Liver (tissue), 9 donors: ENCODE data around the gene BAG5. TPM values are rescaled to one million over a fixed set of nuclear protein-coding genes. Genes with fewer than 3 reads are reported as not detected.
"Not testable (repeated sequence)": the region's sequence is repeated elsewhere in the genome, so short reads cannot be mapped to it uniquely, and the experiment has no call there.

ENCODE experiments used
- DNase-seq: peaks from one replicate; pipeline ENCODE4 v3.0.0-alpha.2; 2017; ENCODE audit warnings: low spot score
- H3K27ac ChIP-seq, 2 donors: one replicate each; pipeline ENCODE4 v1.7.0; 2013; ENCODE audit warnings: inconsistent platforms in 2 of 2, low read length in 2 of 2, control low read depth in 1 of 2, low read depth in 1 of 2, mild to moderate bottlenecking in 1 of 2
- H3K27me3 ChIP-seq, 4 donors: one replicate each; pipeline versions ENCODE4 v1.6.1 to v1.7.0; 2013; ENCODE audit warnings: low read length in 3 of 4, inconsistent platforms in 1 of 4, mild to moderate bottlenecking in 1 of 4, moderate library complexity in 1 of 4; ENCODE audit not compliant: control insufficient read depth in 4 of 4, insufficient read depth in 4 of 4
- H3K36me3 ChIP-seq, 4 donors: one replicate each; pipeline versions ENCODE4 v1.6.1 to v1.7.0; 2013; ENCODE audit warnings: low read length in 3 of 4, mild to moderate bottlenecking in 3 of 4, low read depth in 1 of 4, moderate library complexity in 1 of 4; ENCODE audit not compliant: control insufficient read depth in 4 of 4, insufficient read depth in 3 of 4
- H3K4me1 ChIP-seq, 4 donors: one replicate each; pipeline versions ENCODE4 v1.6.1 to v1.7.0; 2013; ENCODE audit warnings: low read length in 3 of 4, mild to moderate bottlenecking in 3 of 4, moderate library complexity in 1 of 4; ENCODE audit not compliant: control insufficient read depth in 4 of 4, insufficient read depth in 4 of 4
- H3K4me3 ChIP-seq, 3 donors: one replicate each; pipeline versions ENCODE4 v1.6.1 to v1.7.0; 2013; ENCODE audit warnings: low read length in 3 of 3, control low read depth in 1 of 3, low read depth in 1 of 3, mild to moderate bottlenecking in 1 of 3
- H3K9ac ChIP-seq, 2 donors: one replicate each; pipeline ENCODE4 v1.7.0; 2013; ENCODE audit warnings: low read length in 2 of 2, mild to moderate bottlenecking in 2 of 2, moderate library complexity in 2 of 2, control low read depth in 1 of 2, low read depth in 1 of 2
- H3K9me3 ChIP-seq, 4 donors: one replicate each; pipeline versions ENCODE4 v1.6.1 to v1.7.0; 2013; ENCODE audit warnings: low read length in 3 of 4; ENCODE audit not compliant: control insufficient read depth in 4 of 4
- CTCF ChIP-seq: fragments of 150-350 bp; IDR thresholded peaks from 2 replicates; pipeline ENCODE4 v1.5.1; 2017; ENCODE audit warnings: improper control_type of control experiment, low read depth, low read length; ENCODE audit not compliant: missing input control
- FOXA1 ChIP-seq: IDR thresholded peaks from 2 replicates; pipeline ENCODE4 v1.6.1; 2016; ENCODE audit warnings: antibody characterized with exemption
- FOXA2 ChIP-seq: IDR thresholded peaks from 2 replicates; pipeline ENCODE4 v1.6.1; 2016; ENCODE audit warnings: antibody characterized with exemption
- HNF4A ChIP-seq, 2 donors: conservative IDR thresholded peaks; 2 replicates each; pipeline ENCODE4 v1.6.1; 2016; ENCODE audit warnings: antibody characterized with exemption in 2 of 2, mild to moderate bottlenecking in 2 of 2
- HNF4G ChIP-seq: IDR thresholded peaks from 2 replicates; pipeline ENCODE4 v1.6.1; 2016; ENCODE audit warnings: antibody characterized with exemption
- JUND ChIP-seq, 2 donors: IDR thresholded peaks; 2 replicates each; pipeline ENCODE4 v1.6.1; 2016; ENCODE audit warnings: antibody characterized with exemption in 2 of 2
- RAD21 ChIP-seq, 2 donors: IDR thresholded peaks; 2 replicates each; pipeline ENCODE4 v1.6.1; 2016; ENCODE audit warnings: antibody characterized with exemption in 2 of 2, mild to moderate bottlenecking in 2 of 2
- RXRA ChIP-seq, 2 donors: IDR thresholded peaks; 2 replicates each; pipeline ENCODE4 v1.6.1; 2017 to 2018; ENCODE audit warnings: antibody characterized with exemption in 2 of 2, mild to moderate bottlenecking in 1 of 2
- SP1 ChIP-seq: IDR thresholded peaks from 2 replicates; pipeline ENCODE4 v1.6.1; 2018; ENCODE audit warnings: antibody characterized with exemption, mild to moderate bottlenecking
- ZBTB33 ChIP-seq: IDR thresholded peaks from 2 replicates; pipeline ENCODE4 v1.6.1; 2016; ENCODE audit warnings: antibody characterized with exemption
- WGBS: extraction: QIAGEN DNeasy Blood & Tissue Kit; methylation state at CpG from one replicate; pipeline ENCODE4 v1.1.7; 2013; 5-methylcytosine and 5-hydroxymethylcytosine counted together
- polyA plus RNA-seq, 2 donors: library from polyadenylated mRNA; stranded (reverse) in 1 of 2; unstranded in 1 of 2; fragments of 200-250 nt in 1 of 2; fragments of >200 nt in 1 of 2; fragmentation: Nextera tagmentation in 1 of 2; extraction: Ambion mirVana in 1 of 2; gene quantifications; one replicate each; pipeline versions ENCODE4 v1.2.1 to v1.2.3, GENCODE V29; 2013 to 2015
- total RNA-seq, 2 donors: library from RNA; depleted of rRNA; stranded (reverse); fragments of >200 nt; gene quantifications; one replicate each; pipeline ENCODE4 v1.2.3, GENCODE V29; 2014
- donor health status: healthy.
- donor health status: healthy.
- donor health status: healthy.
- donor health status: healthy.
- donor health status: healthy.

Gene BAG5
- total and polyA plus RNA-seq, 4 donors: 5.4 to 12.5 (median 8.8) TPM

- peaks cover 36 to 78% (median 47%) of the 10 kb centered on the region in 4 donors for H3K4me1 ChIP-seq
- H3K9ac ChIP-seq, H3K36me3 ChIP-seq, H3K27ac ChIP-seq, H3K4me3 ChIP-seq, DNase-seq, H3K27me3 ChIP-seq, H3K9me3 ChIP-seq: not testable (repeated sequence)
- 64% methylated on average over 17 of the region's 17 CpGs for WGBS
- peak; percentile 14 for TF ChIP-seq SP1
These were observed 36.8 kb downstream of the BAG5 start for GRCh38 chr14:103525430-103526246.

GRCh38 chr14:103524002-103524935 lies 38.2 kb downstream of the BAG5 start:
- no peak overlapping the region for H3K4me3 ChIP-seq
- no peak for DNase-seq
- H3K36me3 ChIP-seq: no peaks in the 10 kb centered on the region
- H3K27me3 ChIP-seq: no peaks in the 10 kb centered on the region
- no peaks in the 10 kb centered on the region for H3K9me3 ChIP-seq
- 81% methylated on average over 12 of the region's 12 CpGs for WGBS
- no peak overlapping the region for H3K27ac ChIP-seq
- no peak overlapping the region for H3K9ac ChIP-seq
- H3K4me1 ChIP-seq: peaks cover 29 to 74% (median 35%) of the 10 kb centered on the region in 4 donors
- TF ChIP-seq CTCF (no peak), SP1 (no peak), RAD21 (IDR thresholded peaks at IDR 0.05) (no peak), FOXA2 (no peak), HNF4G (no peak), FOXA1 (no peak), RXRA (IDR thresholded peaks at IDR 0.05) (no peak), HNF4A (conservative IDR thresholded peaks at IDR 0.05) (no peak), ZBTB33 (no peak), JUND (IDR thresholded peaks at IDR 0.05) (no peak)

GRCh38 chr14:103523575-103523954 lies 38.9 kb downstream of the BAG5 start:
- H3K27ac ChIP-seq: no peak overlapping the region
- H3K4me1 ChIP-seq: peaks cover 28 to 75% (median 35%) of the 10 kb centered on the region in 4 donors
- H3K9ac ChIP-seq: no peak overlapping the region
- no peak for TF ChIP-seq JUND (IDR thresholded peaks at IDR 0.05)
- DNase-seq: no peak
- no peak overlapping the region for H3K4me3 ChIP-seq
- no peaks in the 10 kb centered on the region for H3K9me3 ChIP-seq
- no peaks in the 10 kb centered on the region for H3K36me3 ChIP-seq
- no peaks in the 10 kb centered on the region for H3K27me3 ChIP-seq
- WGBS: 72% methylated on average over 10 of the region's 10 CpGs
